Measurements from ENCODE around the gene S100A7A. TPM values are rescaled to one million over a fixed set of nuclear protein-coding genes. Genes with fewer than 3 reads are reported as not detected.

Gene S100A7A
- polyA plus RNA-seq, 1 donor from 2014 or later: not detected

DNA sequence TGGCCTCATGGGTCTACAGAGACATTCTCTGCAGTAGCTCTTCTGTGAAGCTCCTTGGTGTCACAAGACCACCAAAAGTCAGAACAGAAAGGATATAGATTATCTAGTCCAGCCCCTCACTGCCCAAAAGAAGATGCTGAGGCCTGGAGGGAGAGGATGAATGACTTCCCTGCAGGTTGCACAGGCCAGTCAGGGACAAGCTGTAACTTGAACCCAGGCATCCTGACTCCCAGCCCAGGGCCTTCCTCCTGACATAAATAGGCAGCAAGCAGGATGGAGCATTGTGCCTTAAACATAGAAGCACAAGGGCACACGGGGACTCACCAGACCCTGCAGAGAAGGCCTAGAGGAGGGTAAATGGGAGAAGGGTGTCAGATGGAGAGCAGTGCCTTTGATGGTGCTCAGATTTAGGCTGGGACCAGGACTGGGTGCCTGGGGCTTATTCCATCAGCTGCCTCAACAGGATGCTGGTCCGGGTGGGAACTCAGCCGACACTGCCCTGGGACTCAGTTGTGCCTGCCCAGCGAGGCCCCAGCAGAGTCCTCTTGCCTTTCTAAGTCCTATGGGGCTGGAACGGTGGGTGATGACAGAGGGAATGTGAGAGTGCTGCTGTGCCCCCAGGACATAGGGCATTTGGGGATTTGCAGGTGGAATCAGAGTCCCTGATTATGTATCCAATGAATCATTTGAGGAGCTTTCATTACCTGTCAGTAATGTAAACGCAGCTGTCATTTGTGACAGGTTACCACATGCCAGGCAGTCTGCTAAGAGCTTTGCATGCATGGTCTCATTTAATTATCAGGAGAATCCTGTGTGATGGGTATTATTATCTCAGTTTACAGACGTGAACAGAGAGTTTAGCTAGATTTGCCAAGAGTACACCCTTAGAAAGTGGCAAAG lies 13.2 kb downstream of the S100A7A start:
- Histone ChIP-seq H3K9me2 (ENCODE audit: insufficient read depth, low read length) (no peaks in the 10 kb centered on the region), H3K27me3 (ENCODE audit: insufficient read depth, low read depth, low read length) (peaks cover 6% of the 10 kb centered on the region), H4K20me1 (ENCODE audit: insufficient read depth) (no peaks in the 10 kb centered on the region), H3K27ac (ENCODE audit: low read length) (no peak overlapping the region), H3K4me2 (ENCODE audit: low read length) (no peak overlapping the region), H3F3A (ENCODE audit: insufficient read depth, low read length, poor library complexity, severe bottlenecking) (no peaks in the 10 kb centered on the region), H3K9ac (ENCODE audit: low read length) (no peak overlapping the region), H3K36me3 (ENCODE audit: insufficient read depth, low read length) (no peaks in the 10 kb centered on the region), H3K4me3 (ENCODE audit: low read length) (peak overlapping the region; percentile 13), H3K9me3 (ENCODE audit: low read length) (no peaks in the 10 kb centered on the region), H2AFZ (ENCODE audit: low read depth, low read length) (no peak overlapping the region), H3K79me2 (replicated peaks; ENCODE audit: insufficient read depth, low read length) (no peaks in the 10 kb centered on the region)
- TF ChIP-seq EZH2 (IDR thresholded peaks at IDR 0.05; ENCODE audit: borderline replicate concordance, insufficient read depth, low read length, poor library complexity, severe bottlenecking) (no peak), SMC3 (conservative IDR thresholded peaks at IDR 0.05; ENCODE audit: poor library complexity) (no peak), RAD21 (conservative IDR thresholded peaks at IDR 0.05) (no peak), POLR2AphosphoS5 (IDR thresholded peaks at IDR 0.05) (peak; percentile 41), EP300 (conservative IDR thresholded peaks at IDR 0.05; ENCODE audit: poor library complexity, severe bottlenecking) (peak; percentile 92)
- TF ChIP-seq, protein P1, sequence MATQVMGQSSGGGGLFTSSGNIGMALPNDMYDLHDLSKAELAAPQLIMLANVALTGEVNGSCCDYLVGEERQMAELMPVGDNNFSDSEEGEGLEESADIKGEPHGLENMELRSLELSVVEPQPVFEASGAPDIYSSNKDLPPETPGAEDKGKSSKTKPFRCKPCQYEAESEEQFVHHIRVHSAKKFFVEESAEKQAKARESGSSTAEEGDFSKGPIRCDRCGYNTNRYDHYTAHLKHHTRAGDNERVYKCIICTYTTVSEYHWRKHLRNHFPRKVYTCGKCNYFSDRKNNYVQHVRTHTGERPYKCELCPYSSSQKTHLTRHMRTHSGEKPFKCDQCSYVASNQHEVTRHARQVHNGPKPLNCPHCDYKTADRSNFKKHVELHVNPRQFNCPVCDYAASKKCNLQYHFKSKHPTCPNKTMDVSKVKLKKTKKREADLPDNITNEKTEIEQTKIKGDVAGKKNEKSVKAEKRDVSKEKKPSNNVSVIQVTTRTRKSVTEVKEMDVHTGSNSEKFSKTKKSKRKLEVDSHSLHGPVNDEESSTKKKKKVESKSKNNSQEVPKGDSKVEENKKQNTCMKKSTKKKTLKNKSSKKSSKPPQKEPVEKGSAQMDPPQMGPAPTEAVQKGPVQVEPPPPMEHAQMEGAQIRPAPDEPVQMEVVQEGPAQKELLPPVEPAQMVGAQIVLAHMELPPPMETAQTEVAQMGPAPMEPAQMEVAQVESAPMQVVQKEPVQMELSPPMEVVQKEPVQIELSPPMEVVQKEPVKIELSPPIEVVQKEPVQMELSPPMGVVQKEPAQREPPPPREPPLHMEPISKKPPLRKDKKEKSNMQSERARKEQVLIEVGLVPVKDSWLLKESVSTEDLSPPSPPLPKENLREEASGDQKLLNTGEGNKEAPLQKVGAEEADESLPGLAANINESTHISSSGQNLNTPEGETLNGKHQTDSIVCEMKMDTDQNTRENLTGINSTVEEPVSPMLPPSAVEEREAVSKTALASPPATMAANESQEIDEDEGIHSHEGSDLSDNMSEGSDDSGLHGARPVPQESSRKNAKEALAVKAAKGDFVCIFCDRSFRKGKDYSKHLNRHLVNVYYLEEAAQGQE (IDR thresholded peaks at IDR 0.05; ENCODE audit: borderline replicate concordance): no peak
- TF ChIP-seq, protein P2, sequence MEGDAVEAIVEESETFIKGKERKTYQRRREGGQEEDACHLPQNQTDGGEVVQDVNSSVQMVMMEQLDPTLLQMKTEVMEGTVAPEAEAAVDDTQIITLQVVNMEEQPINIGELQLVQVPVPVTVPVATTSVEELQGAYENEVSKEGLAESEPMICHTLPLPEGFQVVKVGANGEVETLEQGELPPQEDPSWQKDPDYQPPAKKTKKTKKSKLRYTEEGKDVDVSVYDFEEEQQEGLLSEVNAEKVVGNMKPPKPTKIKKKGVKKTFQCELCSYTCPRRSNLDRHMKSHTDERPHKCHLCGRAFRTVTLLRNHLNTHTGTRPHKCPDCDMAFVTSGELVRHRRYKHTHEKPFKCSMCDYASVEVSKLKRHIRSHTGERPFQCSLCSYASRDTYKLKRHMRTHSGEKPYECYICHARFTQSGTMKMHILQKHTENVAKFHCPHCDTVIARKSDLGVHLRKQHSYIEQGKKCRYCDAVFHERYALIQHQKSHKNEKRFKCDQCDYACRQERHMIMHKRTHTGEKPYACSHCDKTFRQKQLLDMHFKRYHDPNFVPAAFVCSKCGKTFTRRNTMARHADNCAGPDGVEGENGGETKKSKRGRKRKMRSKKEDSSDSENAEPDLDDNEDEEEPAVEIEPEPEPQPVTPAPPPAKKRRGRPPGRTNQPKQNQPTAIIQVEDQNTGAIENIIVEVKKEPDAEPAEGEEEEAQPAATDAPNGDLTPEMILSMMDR (IDR thresholded peaks at IDR 0.05; ENCODE audit: poor library complexity, severe bottlenecking): no peak

- Histone ChIP-seq H3K36me3 (ENCODE audit: insufficient read depth, low read length) (no peaks in the 10 kb centered on the region), H3K9ac (ENCODE audit: low read length) (no peak overlapping the region), H3K27ac (ENCODE audit: low read length) (no peak overlapping the region), H2AFZ (ENCODE audit: low read depth, low read length) (no peak overlapping the region), H3K79me2 (replicated peaks; ENCODE audit: insufficient read depth, low read length) (no peaks in the 10 kb centered on the region), H3K4me3 (ENCODE audit: low read length) (peak overlapping the region; percentile 13), H3K4me2 (ENCODE audit: low read length) (no peak overlapping the region), H4K20me1 (ENCODE audit: insufficient read depth) (no peaks in the 10 kb centered on the region), H3K9me3 (ENCODE audit: low read length) (no peaks in the 10 kb centered on the region), H3F3A (ENCODE audit: insufficient read depth, low read length, poor library complexity, severe bottlenecking) (no peaks in the 10 kb centered on the region), H3K9me2 (ENCODE audit: insufficient read depth, low read length) (no peaks in the 10 kb centered on the region), H3K27me3 (ENCODE audit: insufficient read depth, low read depth, low read length) (peaks cover 6% of the 10 kb centered on the region)
- TF ChIP-seq EP300 (conservative IDR thresholded peaks at IDR 0.05; ENCODE audit: poor library complexity, severe bottlenecking) (no peak), MXI1 (conservative IDR thresholded peaks at IDR 0.05; ENCODE audit: poor library complexity, severe bottlenecking) (no peak), RAD21 (conservative IDR thresholded peaks at IDR 0.05) (no peak)
- TF ChIP-seq, protein P2 (IDR thresholded peaks at IDR 0.05; ENCODE audit: poor library complexity, severe bottlenecking): no peak
These were observed 13.8 kb downstream of the S100A7A start for GRCh38 chr1:153430166-153430553.
